Retina (tissue), 1 donor: ENCODE results near the gene FOXO1.

Experiments
- DNase-seq: peaks from one replicate; pipeline ENCODE4 v3.0.0-alpha.2; 2016

Gene FOXO1

GRCh38 chr13:40635315-40635995, 31.0 kb downstream of the FOXO1 start:
- no peak for DNase-seq

DNA sequence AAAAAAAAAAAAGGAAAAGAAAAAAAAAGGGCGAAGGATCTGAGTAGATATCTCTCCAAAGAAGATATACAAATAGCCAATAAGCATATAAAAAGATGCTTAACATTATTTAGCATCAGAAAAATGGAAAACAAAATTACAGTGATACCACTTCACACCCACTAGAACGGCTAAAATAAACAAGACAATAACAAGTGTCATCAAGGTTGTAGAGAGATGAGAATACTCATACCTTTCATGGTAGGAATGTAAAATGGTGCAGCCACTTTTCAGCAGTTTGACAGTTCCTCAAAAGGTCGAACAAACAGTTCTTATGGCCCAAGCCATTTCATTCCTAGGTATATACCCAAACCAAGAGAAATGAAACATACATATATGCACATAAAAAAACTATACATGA, 33.5 kb downstream of the FOXO1 start:
- no peak for DNase-seq

GRCh38 chr13:40631605-40632004, 34.8 kb downstream of the FOXO1 start:
- DNase-seq = no peak

DNA sequence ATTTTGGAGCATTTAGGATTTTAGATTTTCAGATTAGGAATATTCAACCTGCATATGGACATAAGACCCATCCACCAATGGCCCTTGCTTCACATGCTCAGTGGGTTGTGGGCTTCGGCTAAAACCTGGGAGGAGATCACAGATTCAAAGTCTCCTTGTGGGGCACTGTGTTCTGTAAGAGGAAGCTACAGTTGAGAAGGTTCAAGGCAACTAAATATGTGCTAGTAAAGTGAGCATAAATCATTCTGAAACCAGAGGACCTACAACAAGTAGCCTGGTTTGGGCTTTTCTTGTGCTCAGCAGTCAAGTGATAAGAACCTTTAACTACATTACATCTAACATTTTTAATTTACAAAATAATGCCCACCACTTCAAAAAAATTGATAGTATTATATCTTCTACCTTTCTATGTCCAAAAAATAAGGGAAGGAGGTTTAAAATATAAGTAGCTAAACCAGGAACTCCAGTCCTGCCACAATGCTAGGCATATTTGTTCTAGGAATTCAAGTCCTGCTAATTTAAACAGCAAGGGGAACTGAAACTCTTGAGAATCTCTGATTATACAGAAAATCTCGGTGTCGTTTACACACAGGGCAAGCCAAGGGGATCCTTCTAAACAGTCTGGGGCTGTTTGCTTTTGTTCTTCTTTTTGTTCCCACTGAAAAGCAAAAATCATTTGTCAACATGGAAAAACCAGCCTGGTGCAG, 36.6 kb downstream of the FOXO1 start:
- no peak for DNase-seq

DNA sequence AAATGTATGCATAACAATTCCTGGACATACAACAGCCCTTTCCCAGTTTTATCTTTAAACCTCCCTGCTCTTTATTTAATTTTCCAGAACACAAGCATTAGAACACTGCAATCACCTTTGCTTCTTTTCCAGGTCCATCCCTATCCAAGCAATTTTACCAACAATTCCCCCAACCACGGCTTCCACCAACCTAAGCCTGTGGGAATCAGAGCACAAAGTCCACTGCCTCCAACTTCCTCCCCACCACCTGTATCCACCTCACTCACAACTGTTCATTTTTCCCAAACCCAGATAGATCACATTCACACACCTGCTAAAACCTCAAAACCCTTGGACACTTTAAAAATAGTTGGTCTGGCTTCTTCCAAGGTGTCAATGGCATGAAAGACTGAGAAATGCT, 39.5 kb downstream of the FOXO1 start:
- no peak for DNase-seq

- DNase-seq = no peak
These were observed 39.9 kb downstream of the FOXO1 start for GRCh38 chr13:40626561-40626960.

- DNase-seq = no peak
These were observed 41.5 kb downstream of the FOXO1 start for GRCh38 chr13:40624986-40625385.

- DNase-seq = no peak
These were observed 42.1 kb downstream of the FOXO1 start for GRCh38 chr13:40624383-40624782.

GRCh38 chr13:40622761-40623160, 43.7 kb downstream of the FOXO1 start:
- DNase-seq = no peak

DNA sequence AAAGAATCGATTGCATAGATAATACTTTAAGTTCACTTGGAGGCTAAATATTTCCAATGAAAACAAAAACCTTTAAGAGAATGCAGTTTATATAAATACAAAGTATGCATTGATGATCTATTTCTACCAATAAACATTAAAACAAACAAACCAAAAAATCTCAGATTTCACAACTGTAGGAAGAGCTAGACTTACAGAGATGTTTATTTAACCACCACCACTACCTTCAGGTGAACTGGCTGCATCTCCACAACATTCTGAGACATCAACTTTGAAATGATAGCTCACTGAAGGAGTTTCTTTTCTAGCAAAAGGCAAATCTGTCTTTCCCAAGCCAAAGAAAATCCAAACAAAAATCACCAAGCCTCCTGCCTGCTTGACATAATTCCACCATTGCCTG, 44.2 kb downstream of the FOXO1 start:
- DNase-seq = no peak

DNA sequence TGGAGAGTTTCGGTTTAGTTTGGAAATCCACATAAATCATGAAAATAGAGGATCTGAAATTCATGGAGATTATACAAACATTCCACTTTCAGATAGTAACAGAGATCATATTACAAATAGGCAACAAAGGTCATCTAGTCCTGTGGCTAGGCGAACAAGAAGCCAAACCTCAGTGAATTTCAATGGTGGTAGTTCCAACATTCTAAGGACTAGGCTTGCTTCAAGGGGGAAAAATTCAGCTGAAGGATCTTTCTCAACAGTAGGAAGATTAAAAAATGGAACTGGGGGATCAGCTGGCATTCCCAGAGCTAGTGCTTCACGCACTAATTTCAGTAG, 47.0 kb downstream of the FOXO1 start:
- no peak for DNase-seq

DNA sequence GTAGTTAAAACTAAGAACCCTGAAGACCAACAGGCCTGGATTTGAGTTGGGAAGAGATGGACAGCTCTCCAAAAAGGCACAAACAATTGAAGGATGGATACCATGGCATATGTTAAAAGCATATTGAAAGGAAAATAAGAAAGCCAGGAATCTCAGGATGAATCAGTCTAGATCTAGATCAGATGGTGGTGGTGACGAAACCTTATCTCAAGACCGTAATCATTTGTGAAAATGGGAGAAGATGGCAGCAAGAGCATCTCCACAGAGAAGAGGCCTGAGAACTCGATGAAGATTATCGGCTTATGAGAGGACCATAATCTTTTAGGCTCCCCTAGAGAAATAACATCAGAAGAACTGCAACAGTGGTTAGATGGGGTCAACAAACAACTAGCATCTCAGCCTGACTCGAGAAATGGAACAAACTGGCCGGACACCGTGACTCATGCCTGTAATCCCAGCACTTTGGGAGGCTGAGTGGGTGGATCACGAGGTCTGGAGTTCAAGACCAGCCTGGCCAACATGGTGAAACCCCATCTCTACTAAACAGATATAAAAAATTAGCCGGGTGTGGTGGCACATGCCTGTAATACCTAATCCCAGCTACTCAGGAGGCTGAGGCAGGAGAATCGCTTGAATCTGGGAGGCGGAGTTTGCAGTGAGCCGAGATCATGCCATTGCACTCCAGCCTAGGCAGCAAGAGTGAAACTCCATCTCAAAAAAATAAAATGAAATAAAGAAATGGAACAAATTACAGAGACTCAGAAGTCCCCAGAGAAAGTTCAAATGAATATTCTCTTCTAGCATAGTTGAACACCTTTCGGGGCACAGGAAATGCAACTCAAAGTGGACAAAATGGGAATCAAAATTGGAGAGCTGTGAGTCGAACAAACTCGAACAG, 47.6 kb downstream of the FOXO1 start:
- no peak for DNase-seq

- no peak for DNase-seq
These were observed 48.6 kb downstream of the FOXO1 start for GRCh38 chr13:40617801-40618356.

GRCh38 chr13:40615619-40616018, 50.8 kb downstream of the FOXO1 start:
- DNase-seq = no peak

GRCh38 chr13:40613914-40614313, 52.5 kb downstream of the FOXO1 start:
- DNase-seq = no peak

GRCh38 chr13:40613192-40613818, 53.1 kb downstream of the FOXO1 start:
- no peak for DNase-seq

DNA sequence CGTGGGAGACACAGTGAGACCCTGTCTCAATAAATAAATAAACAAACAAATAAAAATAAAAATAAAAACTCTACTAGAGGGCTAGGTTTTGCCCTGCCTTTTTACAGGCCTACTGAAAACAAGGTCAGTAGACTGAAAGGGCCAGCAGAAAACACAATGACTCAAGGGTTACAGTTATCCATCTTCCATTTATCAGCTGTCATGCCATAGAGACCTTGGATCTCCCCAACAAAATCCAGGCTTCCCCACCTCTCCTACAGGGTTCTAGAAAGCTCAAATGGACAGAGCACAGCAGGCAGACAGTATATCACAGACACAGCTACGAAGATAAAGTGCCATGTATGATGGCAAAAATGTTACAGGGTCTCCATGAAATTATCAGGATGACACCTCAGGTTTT, 54.4 kb downstream of the FOXO1 start:
- no peak for DNase-seq

GRCh38 chr13:40611635-40612034, 54.8 kb downstream of the FOXO1 start:
- DNase-seq = no peak

DNA sequence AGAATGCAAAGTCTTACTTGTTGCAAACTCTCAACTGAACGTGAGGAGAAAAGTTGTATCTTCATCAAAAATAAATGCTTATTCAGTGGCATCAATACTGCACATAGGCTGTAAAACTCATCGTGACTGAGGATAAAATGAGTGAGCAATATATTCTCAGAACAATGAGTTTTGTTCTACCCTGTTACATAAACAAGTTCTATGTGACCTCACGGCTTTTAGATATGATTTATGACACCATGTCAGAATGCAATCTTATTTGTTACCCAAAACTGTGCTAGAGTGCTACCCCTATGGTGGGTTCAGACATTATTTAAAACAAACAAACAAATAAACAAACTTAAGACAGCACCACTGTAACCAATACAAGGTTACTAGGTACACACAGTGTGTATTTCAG, 55.4 kb downstream of the FOXO1 start:
- DNase-seq = no peak

DNA sequence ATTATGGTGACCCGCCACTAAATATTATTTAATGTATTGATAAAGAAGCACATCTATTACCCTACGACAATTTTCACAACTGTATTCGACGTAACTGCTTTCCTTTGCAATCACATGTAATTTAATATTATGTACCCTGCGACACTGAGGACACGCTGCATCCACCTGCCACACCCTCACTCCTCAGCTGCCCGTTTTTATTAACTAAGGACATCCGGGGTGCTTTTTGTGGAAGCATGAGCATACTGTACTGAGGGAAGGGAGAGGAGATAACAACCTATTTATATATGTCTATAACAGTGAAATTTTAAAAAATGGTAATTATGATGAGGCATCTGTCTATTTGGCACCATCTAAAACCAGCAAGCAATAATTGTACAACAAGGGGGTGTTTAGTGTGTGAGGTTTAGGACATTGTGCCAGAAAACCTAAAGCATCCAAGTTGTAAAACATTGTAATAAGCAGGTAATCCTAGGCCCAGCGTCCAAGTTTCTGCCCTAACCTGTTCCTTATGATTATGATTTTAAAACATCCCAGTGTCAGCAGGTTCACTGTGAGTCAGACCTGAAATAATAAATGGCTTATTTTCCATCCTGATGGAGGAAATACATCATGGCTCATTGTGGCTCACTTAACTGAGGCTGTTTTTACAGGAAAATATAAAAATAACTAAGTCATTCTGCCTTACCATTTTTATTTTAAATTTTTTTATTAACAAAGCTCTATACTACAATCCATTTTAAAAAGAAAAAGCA, 56.3 kb downstream of the FOXO1 start:
- no peak for DNase-seq

- no peak for DNase-seq
These were observed 58.1 kb downstream of the FOXO1 start for GRCh38 chr13:40608308-40608707.

DNA sequence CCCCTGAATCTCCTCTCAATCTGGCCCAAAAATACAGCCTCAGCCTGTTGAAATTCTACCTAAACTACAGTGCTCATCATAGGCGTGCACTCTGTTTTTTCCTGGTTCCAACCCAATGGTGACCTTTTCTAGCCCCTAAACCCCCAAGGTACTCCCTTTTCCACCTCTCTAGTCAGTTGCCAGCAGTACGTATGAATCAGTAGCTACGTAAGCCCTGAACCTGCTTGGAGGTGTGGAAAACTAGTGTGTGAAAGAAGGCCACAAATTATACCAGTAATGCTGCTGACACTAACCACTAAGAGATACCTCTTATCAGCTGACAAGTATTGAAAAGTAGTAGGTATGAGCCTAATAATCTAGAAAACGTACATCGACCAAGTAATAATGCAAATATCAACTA, 60.9 kb downstream of the FOXO1 start:
- DNase-seq = no peak
